AG20443 (cell line): ENCODE results near the gene PCYT2.

Experiments
- DNase-seq: peaks from one replicate; pipeline ENCODE4 v3.0.0; 2012; ENCODE audit warnings: low spot score, mixed read lengths

The PCYT2 gene

GRCh38 chr17:81900181-81900820, 10.9 kb downstream of the PCYT2 start:
- DNase-seq = no peak

- no peak for DNase-seq
These were observed 11.6 kb downstream of the PCYT2 start for GRCh38 chr17:81899514-81900166.

- DNase-seq = no peak
These were observed 12.3 kb downstream of the PCYT2 start for GRCh38 chr17:81898885-81899284.

GRCh38 chr17:81898029-81898866, 13.0 kb downstream of the PCYT2 start:
- peak; percentile 81 for DNase-seq

- DNase-seq = no peak
These were observed 15.8 kb downstream of the PCYT2 start for GRCh38 chr17:81895400-81895799.

- no peak for DNase-seq
These were observed 20.0 kb downstream of the PCYT2 start for GRCh38 chr17:81891303-81891552.

- peak; percentile 46 for DNase-seq
These were observed 20.5 kb downstream of the PCYT2 start for GRCh38 chr17:81890447-81891302.

GRCh38 chr17:81889602-81890001, 21.6 kb downstream of the PCYT2 start:
- no peak for DNase-seq

- DNase-seq = no peak
These were observed 22.1 kb downstream of the PCYT2 start for GRCh38 chr17:81888988-81889595.

- DNase-seq = no peak
These were observed 22.9 kb downstream of the PCYT2 start for GRCh38 chr17:81888105-81888987.

GRCh38 chr17:81885869-81886548, 25.2 kb downstream of the PCYT2 start:
- DNase-seq = peak; percentile 53

- no peak for DNase-seq
These were observed 25.7 kb downstream of the PCYT2 start for GRCh38 chr17:81885454-81885853.

GRCh38 chr17:81884968-81885367, 26.2 kb downstream of the PCYT2 start:
- no peak for DNase-seq

- DNase-seq = no peak
These were observed 26.7 kb downstream of the PCYT2 start for GRCh38 chr17:81884520-81884919.

GRCh38 chr17:81879121-81879520, 32.1 kb downstream of the PCYT2 start:
- peak; percentile 1 for DNase-seq

GRCh38 chr17:81878294-81878693, 32.9 kb downstream of the PCYT2 start:
- DNase-seq = no peak

GRCh38 chr17:81877569-81877968, 33.6 kb downstream of the PCYT2 start:
- DNase-seq = no peak

- peak; percentile 99 for DNase-seq
These were observed 39.6 kb downstream of the PCYT2 start for GRCh38 chr17:81871387-81872230.

GRCh38 chr17:81870981-81871386, 40.2 kb downstream of the PCYT2 start, which contains the start of gene ARHGDIA:
TSS of gene ARHGDIA (minus strand) at chr17:81871337. CDS start at chr17:81869930, 1,407 bp downstream.
- no peak for DNase-seq
